HEK293 (cell line): ENCODE results near the gene CEP104.

Source experiments
- FEZF1 ChIP-seq: fragments of 450-650 bp; formaldehyde crosslinking; IDR thresholded peaks from 2 replicates; pipeline ENCODE4 v1.5.1; 2016; ENCODE audit warnings: missing biosample characterization, missing genetic modification characterization
- MZF1 ChIP-seq: fragments of 450-650 bp; formaldehyde crosslinking; IDR thresholded peaks from 2 replicates; pipeline ENCODE4 v1.5.1; 2017; ENCODE audit warnings: missing biosample characterization, missing genetic modification characterization, borderline replicate concordance
- OVOL3 ChIP-seq: fragments of 450-650 bp; formaldehyde crosslinking; IDR thresholded peaks from 2 replicates; pipeline ENCODE4 v1.5.1; 2016; ENCODE audit warnings: missing biosample characterization, missing genetic modification characterization
- PRDM1 ChIP-seq: fragments of 450-650 bp; formaldehyde crosslinking; IDR thresholded peaks from 2 replicates; pipeline ENCODE4; 2016; ENCODE audit warnings: missing biosample characterization, missing genetic modification characterization
- YY2 ChIP-seq: fragments of 450-650 bp; formaldehyde crosslinking; IDR thresholded peaks from 2 replicates; pipeline ENCODE4 v1.5.1; 2016; ENCODE audit warnings: missing biosample characterization, missing genetic modification characterization
- ZBTB11 ChIP-seq: fragments of 450-650 bp; formaldehyde crosslinking; conservative IDR thresholded peaks from 2 replicates; pipeline ENCODE4 v1.5.1; 2016; ENCODE audit warnings: low read depth, missing biosample characterization, missing genetic modification characterization
- ZBTB44 ChIP-seq: fragments of 450-650 bp; IDR thresholded peaks from 2 replicates; pipeline ENCODE4 v1.5.1; 2018; ENCODE audit warnings: missing biosample characterization, mild to moderate bottlenecking, missing genetic modification characterization
- ZNF148 ChIP-seq: fragments of 450-650 bp; formaldehyde crosslinking; IDR thresholded peaks from 2 replicates; pipeline ENCODE4 v1.5.0; 2017; ENCODE audit warnings: missing biosample characterization, missing genetic modification characterization, borderline replicate concordance
- ZNF184 ChIP-seq: fragments of 450-650 bp; IDR thresholded peaks from 2 replicates; pipeline ENCODE4 v1.5.1; 2018; ENCODE audit warnings: missing biosample characterization, mild to moderate bottlenecking, missing genetic modification characterization
- ZNF239 ChIP-seq: fragments of 450-650 bp; formaldehyde crosslinking; IDR thresholded peaks from 2 replicates; pipeline ENCODE4 v1.5.1; 2016; ENCODE audit warnings: missing biosample characterization, missing genetic modification characterization
- ZNF311 ChIP-seq: fragments of 450-650 bp; formaldehyde crosslinking; IDR thresholded peaks from 2 replicates; pipeline ENCODE4 v1.5.1; 2017; ENCODE audit warnings: missing biosample characterization, missing genetic modification characterization, borderline replicate concordance
- ZNF514 ChIP-seq: fragments of 450-650 bp; formaldehyde crosslinking; IDR thresholded peaks from 2 replicates; pipeline ENCODE4 v1.5.1; 2016; ENCODE audit warnings: missing biosample characterization, missing genetic modification characterization
- ZNF548 ChIP-seq: fragments of 450-650 bp; formaldehyde crosslinking; IDR thresholded peaks from 2 replicates; pipeline ENCODE4 v1.5.1; 2016; ENCODE audit warnings: missing biosample characterization, missing genetic modification characterization
- ZNF585B ChIP-seq: fragments of 450-650 bp; formaldehyde crosslinking; IDR thresholded peaks from 2 replicates; pipeline ENCODE4 v1.5.1; 2016; ENCODE audit warnings: missing biosample characterization, missing genetic modification characterization
- ZNF704 ChIP-seq: fragments of 450-650 bp; formaldehyde crosslinking; IDR thresholded peaks from 2 replicates; pipeline ENCODE4 v1.5.1; 2016; ENCODE audit warnings: missing biosample characterization, missing genetic modification characterization
- ZNF843 ChIP-seq: fragments of 450-650 bp; formaldehyde crosslinking; IDR thresholded peaks from 2 replicates; pipeline ENCODE4 v1.5.1; 2016; ENCODE audit warnings: missing biosample characterization, missing genetic modification characterization
- ZSCAN30 ChIP-seq: fragments of 450-650 bp; IDR thresholded peaks from 2 replicates; pipeline ENCODE4 v1.5.1; 2018; ENCODE audit warnings: missing biosample characterization, mild to moderate bottlenecking, missing genetic modification characterization, moderate library complexity
- TF ChIP-seq, protein P1 (sequence below): fragments of 450-650 bp; formaldehyde crosslinking; IDR thresholded peaks from 2 replicates; pipeline ENCODE4 v1.5.1; 2016; ENCODE audit warnings: missing biosample characterization, missing genetic modification characterization
- TF ChIP-seq, protein P2 (sequence below): fragments of 450-650 bp; formaldehyde crosslinking; IDR thresholded peaks from 2 replicates; pipeline ENCODE4 v1.5.1; 2016; ENCODE audit warnings: missing biosample characterization, missing genetic modification characterization
- TF ChIP-seq, protein P3 (sequence below): fragments of 450-650 bp; formaldehyde crosslinking; IDR thresholded peaks from 2 replicates; pipeline ENCODE4 v1.5.1; 2016; ENCODE audit warnings: missing biosample characterization, missing genetic modification characterization

The CEP104 gene

GRCh38 chr1:3796215-3797061 is 60.6 kb downstream of the CEP104 start, which contains the start of gene LRRC47 (continued):
- TF ChIP-seq, protein P1, sequence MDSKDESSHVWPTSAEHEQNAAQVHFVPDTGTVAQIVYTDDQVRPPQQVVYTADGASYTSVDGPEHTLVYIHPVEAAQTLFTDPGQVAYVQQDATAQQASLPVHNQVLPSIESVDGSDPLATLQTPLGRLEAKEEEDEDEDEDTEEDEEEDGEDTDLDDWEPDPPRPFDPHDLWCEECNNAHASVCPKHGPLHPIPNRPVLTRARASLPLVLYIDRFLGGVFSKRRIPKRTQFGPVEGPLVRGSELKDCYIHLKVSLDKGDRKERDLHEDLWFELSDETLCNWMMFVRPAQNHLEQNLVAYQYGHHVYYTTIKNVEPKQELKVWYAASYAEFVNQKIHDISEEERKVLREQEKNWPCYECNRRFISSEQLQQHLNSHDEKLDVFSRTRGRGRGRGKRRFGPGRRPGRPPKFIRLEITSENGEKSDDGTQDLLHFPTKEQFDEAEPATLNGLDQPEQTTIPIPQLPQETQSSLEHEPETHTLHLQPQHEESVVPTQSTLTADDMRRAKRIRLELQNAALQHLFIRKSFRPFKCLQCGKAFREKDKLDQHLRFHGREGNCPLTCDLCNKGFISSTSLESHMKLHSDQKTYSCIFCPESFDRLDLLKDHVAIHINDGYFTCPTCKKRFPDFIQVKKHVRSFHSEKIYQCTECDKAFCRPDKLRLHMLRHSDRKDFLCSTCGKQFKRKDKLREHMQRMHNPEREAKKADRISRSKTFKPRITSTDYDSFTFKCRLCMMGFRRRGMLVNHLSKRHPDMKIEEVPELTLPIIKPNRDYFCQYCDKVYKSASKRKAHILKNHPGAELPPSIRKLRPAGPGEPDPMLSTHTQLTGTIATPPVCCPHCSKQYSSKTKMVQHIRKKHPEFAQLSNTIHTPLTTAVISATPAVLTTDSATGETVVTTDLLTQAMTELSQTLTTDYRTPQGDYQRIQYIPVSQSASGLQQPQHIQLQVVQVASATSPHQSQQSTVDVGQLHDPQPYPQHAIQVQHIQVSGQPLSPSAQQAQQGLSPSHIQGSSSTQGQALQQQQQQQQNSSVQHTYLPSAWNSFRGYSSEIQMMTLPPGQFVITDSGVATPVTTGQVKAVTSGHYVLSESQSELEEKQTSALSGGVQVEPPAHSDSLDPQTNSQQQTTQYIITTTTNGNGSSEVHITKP, result peak; percentile 99
- TF ChIP-seq ZNF311, result no peak
- TF ChIP-seq ZNF843 (tag by site-specific recombination), result no peak
- no peak for TF ChIP-seq MZF1
- no peak for TF ChIP-seq ZNF548 (tag by site-specific recombination)
- TF ChIP-seq, protein P2, sequence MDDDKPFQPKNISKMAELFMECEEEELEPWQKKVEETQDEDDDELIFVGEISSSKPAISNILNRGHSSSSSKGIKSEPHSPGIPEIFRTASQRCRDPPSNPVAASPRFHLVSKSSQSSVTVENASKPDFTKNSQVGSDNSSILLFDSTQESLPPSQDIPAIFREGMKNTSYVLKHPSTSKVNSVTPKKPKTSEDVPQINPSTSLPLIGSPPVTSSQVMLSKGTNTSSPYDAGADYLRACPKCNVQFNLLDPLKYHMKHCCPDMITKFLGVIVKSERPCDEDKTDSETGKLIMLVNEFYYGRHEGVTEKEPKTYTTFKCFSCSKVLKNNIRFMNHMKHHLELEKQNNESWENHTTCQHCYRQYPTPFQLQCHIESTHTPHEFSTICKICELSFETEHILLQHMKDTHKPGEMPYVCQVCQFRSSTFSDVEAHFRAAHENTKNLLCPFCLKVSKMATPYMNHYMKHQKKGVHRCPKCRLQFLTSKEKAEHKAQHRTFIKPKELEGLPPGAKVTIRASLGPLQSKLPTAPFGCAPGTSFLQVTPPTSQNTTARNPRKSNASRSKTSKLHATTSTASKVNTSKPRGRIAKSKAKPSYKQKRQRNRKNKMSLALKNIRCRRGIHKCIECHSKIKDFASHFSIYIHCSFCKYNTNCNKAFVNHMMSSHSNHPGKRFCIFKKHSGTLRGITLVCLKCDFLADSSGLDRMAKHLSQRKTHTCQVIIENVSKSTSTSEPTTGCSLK (tag by site-specific recombination), result no peak
- TF ChIP-seq, protein P3, sequence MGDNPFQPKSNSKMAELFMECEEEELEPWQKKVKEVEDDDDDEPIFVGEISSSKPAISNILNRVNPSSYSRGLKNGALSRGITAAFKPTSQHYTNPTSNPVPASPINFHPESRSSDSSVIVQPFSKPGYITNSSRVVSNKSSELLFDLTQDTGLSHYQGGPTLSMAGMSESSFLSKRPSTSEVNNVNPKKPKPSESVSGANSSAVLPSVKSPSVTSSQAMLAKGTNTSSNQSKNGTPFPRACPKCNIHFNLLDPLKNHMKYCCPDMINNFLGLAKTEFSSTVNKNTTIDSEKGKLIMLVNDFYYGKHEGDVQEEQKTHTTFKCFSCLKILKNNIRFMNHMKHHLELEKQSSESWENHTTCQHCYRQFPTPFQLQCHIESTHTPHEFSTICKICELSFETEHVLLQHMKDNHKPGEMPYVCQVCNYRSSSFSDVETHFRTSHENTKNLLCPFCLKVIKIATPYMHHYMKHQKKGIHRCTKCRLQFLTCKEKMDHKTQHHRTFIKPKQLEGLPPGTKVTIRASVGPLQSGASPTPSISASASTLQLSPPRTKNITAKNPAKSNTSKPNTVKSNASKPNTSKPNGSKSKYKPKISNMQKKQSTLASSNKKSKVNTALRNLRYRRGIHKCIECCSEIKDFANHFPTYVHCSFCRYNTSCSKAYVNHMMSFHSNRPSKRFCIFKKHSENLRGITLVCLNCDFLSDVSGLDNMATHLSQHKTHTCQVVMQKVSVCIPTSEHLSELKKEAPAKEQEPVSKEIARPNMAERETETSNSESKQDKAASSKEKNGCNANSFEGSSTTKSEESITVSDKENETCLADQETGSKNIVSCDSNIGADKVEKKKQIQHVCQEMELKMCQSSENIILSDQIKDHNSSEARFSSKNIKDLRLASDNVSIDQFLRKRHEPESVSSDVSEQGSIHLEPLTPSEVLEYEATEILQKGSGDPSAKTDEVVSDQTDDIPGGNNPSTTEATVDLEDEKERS, result no peak
- TF ChIP-seq FEZF1 (tag by site-specific recombination), result no peak
- no peak for TF ChIP-seq ZNF585B (tag by site-specific recombination)
- peak; percentile 92 for TF ChIP-seq ZBTB11 (tag by site-specific recombination)
- peak; percentile 45; the same call in 1 of the 2 replicates for TF ChIP-seq ZSCAN30 (tag by site-specific recombination)
- no peak for TF ChIP-seq ZNF148 (tag by site-specific recombination)
- TF ChIP-seq OVOL3 (tag by site-specific recombination), result no peak
- no peak for TF ChIP-seq PRDM1
- TF ChIP-seq ZNF239 (tag by site-specific recombination), result no peak
- no peak for TF ChIP-seq ZNF514
- peak; percentile 94 for TF ChIP-seq YY2 (tag by site-specific recombination)
- TF ChIP-seq ZNF184 (tag by site-specific recombination), result no peak
- no peak; the same call in 1 of the 2 replicates for TF ChIP-seq ZBTB44 (tag by site-specific recombination)
- no peak for TF ChIP-seq ZNF704
